Caco-2 (cell line): Measurements from ENCODE around the gene RBM22. TPM values are rescaled to one million over a fixed set of nuclear protein-coding genes. Genes with fewer than 3 reads are reported as not detected.

Experiments used
- BruUV-seq: library from RNA; stranded (reverse); fragments of 400-500 nt; replicated peaks from 2 replicates; lab custom pipeline; 2021; lab: Mats Ljungman, UMichigan
- CTCF ChIA-PET: fragments of 300-600 bp; sonication (Branson Sonifier 250); formaldehyde crosslinking; loops from one replicate; lab custom pipeline; 2022; ENCODE audit warnings: antibody characterized with exemption; lab: Charles Lee
- POLR2A ChIA-PET: fragments of 300-600 bp; sonication (Branson Sonifier 250); formaldehyde crosslinking; loops from one replicate; lab custom pipeline; 2022; ENCODE audit warnings: antibody characterized with exemption; lab: Charles Lee
- DNase-seq, 2 experiments: peaks; one replicate each; pipeline versions ENCODE4 v3.0.0 to v3.0.0-alpha.2; 2020 to 2022
- H3K27me3 ChIP-seq: replicated peaks from 2 replicates; pipeline ENCODE4 v1.6.0; 2011; ENCODE audit warnings: low read length; ENCODE audit not compliant: control insufficient read depth, insufficient read depth
- H3K36me3 ChIP-seq: 2 replicates; pipeline ENCODE4 v1.5.1; 2011; ENCODE audit warnings: low read length; ENCODE audit not compliant: control insufficient read depth, insufficient read depth
- H3K4me1 ChIP-seq: fragments of 250-450 bp; sonication (Bioruptor Pico); 2 replicates; pipeline ENCODE4 v1.5.1; 2020; ENCODE audit warnings: mild to moderate bottlenecking
- H3K4me3 ChIP-seq: 2 replicates; pipeline ENCODE4 v1.5.1; 2011; ENCODE audit warnings: low read depth, mild to moderate bottlenecking, control low read depth, low read length
- H3K9me3 ChIP-seq: fragments of 250-450 bp; sonication (Bioruptor Pico); 2 replicates; pipeline ENCODE4 v1.5.1; 2020; ENCODE audit warnings: mild to moderate bottlenecking, moderate library complexity
- H3K27ac Mint-ChIP-seq: one replicate; pipeline ENCODE4 v1.8.0; 2022; ENCODE audit warnings: mixed read lengths; ENCODE audit not compliant: unreplicated experiment
- H3K27me3 Mint-ChIP-seq: one replicate; pipeline ENCODE4 v1.8.0; 2022; ENCODE audit warnings: mixed read lengths; ENCODE audit not compliant: insufficient read depth, unreplicated experiment
- H3K36me3 Mint-ChIP-seq: one replicate; pipeline ENCODE4 v1.8.0; 2022; ENCODE audit warnings: mild to moderate bottlenecking, mixed read lengths; ENCODE audit not compliant: insufficient read depth, unreplicated experiment
- H3K4me1 Mint-ChIP-seq: one replicate; pipeline ENCODE4 v1.8.0; 2022; ENCODE audit warnings: low read depth, mixed read lengths; ENCODE audit not compliant: unreplicated experiment
- H3K4me3 Mint-ChIP-seq: one replicate; pipeline ENCODE4 v1.8.0; 2022; ENCODE audit warnings: mild to moderate bottlenecking, moderate library complexity, mixed read lengths; ENCODE audit not compliant: unreplicated experiment
- H3K9me3 Mint-ChIP-seq: one replicate; pipeline ENCODE4 v1.8.0; 2022; ENCODE audit warnings: mixed read lengths; ENCODE audit not compliant: unreplicated experiment
- CTCF ChIP-seq, 2 experiments: fragments of 200-600 bp in 1 of 2; IDR thresholded peaks; 1 replicate in 1 of 2; 2 replicates in 1 of 2; pipeline versions ENCODE4 v1.5.1 to v1.8.0; 2011 to 2022; ENCODE audit warnings: antibody characterized with exemption in 1 of 2, control low read depth in 1 of 2, inconsistent platforms in 1 of 2, low read depth in 1 of 2, low read length in 1 of 2, mild to moderate bottlenecking in 1 of 2, moderate library complexity in 1 of 2; ENCODE audit not compliant: insufficient read depth in 1 of 2, severe bottlenecking in 1 of 2, unreplicated experiment in 1 of 2
- intact Hi-C: fragments of 100-400 bp; cut with micrococcal nuclease; formaldehyde crosslinking; loops from one replicate; pipeline ENCODE4 v1.10.0; 2022; ENCODE audit not compliant: unreplicated experiment
- total RNA-seq: library from RNA; stranded (reverse); gene quantifications from 2 replicates; pipeline ENCODE4 v1.2.3, GENCODE V29; 2022

Gene RBM22
- total RNA-seq, 1 experiment from 2014 or later: 55.3 TPM

GRCh38 chr5:150675069-150675468 is 25.8 kb downstream of the RBM22 start:
- Mint-ChIP-seq H3K36me3 (no peaks in the 10 kb centered on the region), H3K9me3 (no peaks in the 10 kb centered on the region), H3K27me3 (no peaks in the 10 kb centered on the region), H3K27ac (no peak overlapping the region), H3K4me3 (no peak overlapping the region), H3K4me1 (no peaks in the 10 kb centered on the region)
- H3K36me3 ChIP-seq: no peaks in the 10 kb centered on the region
- intact Hi-C loops: no loop called here
- no peaks in the 10 kb centered on the region for H3K9me3 ChIP-seq
- TF ChIP-seq CTCF (IDR thresholded peaks at IDR 0.05; ENCODE audit: insufficient read depth in 1 of 2, low read depth in 1 of 2, low read length in 1 of 2, severe bottlenecking in 1 of 2, unreplicated experiment in 1 of 2): no peak
- no peaks in the 10 kb centered on the region for H3K27me3 ChIP-seq
- CTCF ChIA-PET: no interaction called here
- no TSS peak for BruUV-seq
- POLR2A ChIA-PET: no interaction called here
- DNase-seq: no peak
- no peak overlapping the region for H3K4me3 ChIP-seq
- no peaks in the 10 kb centered on the region for H3K4me1 ChIP-seq

- Mint-ChIP-seq H3K36me3 (no peaks in the 10 kb centered on the region), H3K27ac (no peak overlapping the region), H3K27me3 (no peaks in the 10 kb centered on the region), H3K9me3 (no peaks in the 10 kb centered on the region), H3K4me1 (no peaks in the 10 kb centered on the region), H3K4me3 (no peak overlapping the region)
- Histone ChIP-seq H3K27me3 (no peaks in the 10 kb centered on the region), H3K9me3 (no peaks in the 10 kb centered on the region), H3K4me3 (no peak overlapping the region), H3K36me3 (no peaks in the 10 kb centered on the region), H3K4me1 (no peaks in the 10 kb centered on the region)
- ChIA-PET CTCF (no interaction called here), POLR2A (no interaction called here)
- no peak for DNase-seq
- no TSS peak for BruUV-seq
- intact Hi-C loops: no loop called here
- no peak for TF ChIP-seq CTCF (IDR thresholded peaks at IDR 0.05; ENCODE audit: insufficient read depth in 1 of 2, low read depth in 1 of 2, low read length in 1 of 2, severe bottlenecking in 1 of 2, unreplicated experiment in 1 of 2)
Observed at GRCh38 chr5:150674341-150674821, 26.5 kb downstream of the RBM22 start.

- Mint-ChIP-seq H3K36me3 (no peaks in the 10 kb centered on the region), H3K4me1 (no peaks in the 10 kb centered on the region), H3K9me3 (no peaks in the 10 kb centered on the region), H3K27ac (no peak overlapping the region), H3K27me3 (no peaks in the 10 kb centered on the region), H3K4me3 (no peak overlapping the region)
- ChIA-PET POLR2A (interaction anchor here (1.5 kb wide), 1 partner anchor 28 kb away, joined by 4 read pairs; the partner anchor contains the start of gene RBM22), CTCF (no interaction called here)
- intact Hi-C loops: no loop called here
- H3K4me3 ChIP-seq: no peak overlapping the region
- H3K36me3 ChIP-seq: no peaks in the 10 kb centered on the region
- no peaks in the 10 kb centered on the region for H3K27me3 ChIP-seq
- no peaks in the 10 kb centered on the region for H3K9me3 ChIP-seq
- no peak for TF ChIP-seq CTCF (IDR thresholded peaks at IDR 0.05; ENCODE audit: insufficient read depth in 1 of 2, low read depth in 1 of 2, low read length in 1 of 2, severe bottlenecking in 1 of 2, unreplicated experiment in 1 of 2)
- BruUV-seq: no TSS peak
- DNase-seq: no peak
- H3K4me1 ChIP-seq: no peaks in the 10 kb centered on the region
Observed at GRCh38 chr5:150672884-150673275, 28.0 kb downstream of the RBM22 start.
